Activated CD8-positive, alpha-beta memory T cell treated with anti-CD3 and anti-CD28 coated beads for 4 hours (primary cell): Measurements from ENCODE around the gene SPINT2.
"Not testable (repeated sequence)": the region's sequence is repeated elsewhere in the genome, so short reads cannot be mapped to it uniquely, and the experiment has no call there.

ENCODE experiments used
- DNase-seq, 2 donors: peaks; one replicate each; pipeline ENCODE4 v3.0.0-alpha.2; 2020; ENCODE audit warnings: low read depth in 2 of 2

Gene SPINT2

GRCh38 chr19:38264486-38265212 lies at the start of gene SPINT2:
SPINT2 (plus strand) TSS chr19:38264573; CDS start chr19:38264893, 320 bp downstream.
- DNase-seq: peak; percentile 9 to 19

GRCh38 chr19:38216785-38217641 lies 47.4 kb upstream of the SPINT2 start:
- no peak for DNase-seq

GRCh38 chr19:38218204-38218603 lies 46.2 kb upstream of the SPINT2 start:
- DNase-seq: no peak

GRCh38 chr19:38219221-38219620 lies 45.2 kb upstream of the SPINT2 start:
- no peak for DNase-seq

- no peak for DNase-seq
Measured at GRCh38 chr19:38221421-38221820, 43.0 kb upstream of the SPINT2 start.

- no peak for DNase-seq
Measured at GRCh38 chr19:38221919-38222830, 42.2 kb upstream of the SPINT2 start.

- DNase-seq: no peak
Measured at GRCh38 chr19:38223119-38223523, 41.3 kb upstream of the SPINT2 start.

- DNase-seq: no peak
Measured at GRCh38 chr19:38223617-38224013, 40.8 kb upstream of the SPINT2 start.

- peak; percentile 15 to 29 for DNase-seq
Measured at GRCh38 chr19:38224014-38224862, 40.1 kb upstream of the SPINT2 start, which contains the start of gene DPF1. DPF1 (minus strand) TSS chr19:38224222; CDS start chr19:38224142, 80 bp downstream.

GRCh38 chr19:38224863-38225218 lies 39.5 kb upstream of the SPINT2 start:
- DNase-seq: not testable (repeated sequence)

GRCh38 chr19:38227287-38228004 lies 36.9 kb upstream of the SPINT2 start:
- no peak for DNase-seq

- DNase-seq: no peak
Measured at GRCh38 chr19:38228005-38228377, 36.4 kb upstream of the SPINT2 start.

GRCh38 chr19:38228491-38229439 lies 35.6 kb upstream of the SPINT2 start:
- no peak for DNase-seq

GRCh38 chr19:38229585-38230073 lies 34.7 kb upstream of the SPINT2 start:
- DNase-seq: peak in 1 of 2 donors; percentile 23

GRCh38 chr19:38230506-38231133 lies 33.8 kb upstream of the SPINT2 start:
- not testable (repeated sequence) for DNase-seq

GRCh38 chr19:38231918-38232317 lies 32.5 kb upstream of the SPINT2 start:
- no peak for DNase-seq

GRCh38 chr19:38233740-38234251 lies 30.6 kb upstream of the SPINT2 start:
- DNase-seq: peak; percentile 41 to 43

- DNase-seq: no peak
Measured at GRCh38 chr19:38234615-38235014, 29.8 kb upstream of the SPINT2 start.
